Brain microvascular endothelial cell (primary cell): ENCODE measurements around the gene CACNA1E.

ENCODE experiments used
- DNase-seq: peaks from one replicate; pipeline ENCODE4 v3.0.0-alpha.2; 2020
- H3K27ac ChIP-seq: fragments of 250-450 bp; sonication (Bioruptor Pico); 2 replicates; pipeline ENCODE4 v1.5.1; 2020; ENCODE audit warnings: mild to moderate bottlenecking, moderate library complexity
- H3K27me3 ChIP-seq: fragments of 250-450 bp; sonication (Bioruptor Pico); replicated peaks from 2 replicates; pipeline ENCODE4 v1.5.1; 2020; ENCODE audit warnings: mild to moderate bottlenecking
- H3K36me3 ChIP-seq: fragments of 250-450 bp; sonication (Bioruptor Pico); replicated peaks from 2 replicates; pipeline ENCODE4 v1.5.1; 2020; ENCODE audit warnings: mild to moderate bottlenecking
- H3K4me3 ChIP-seq: 2 replicates; pipeline ENCODE4 v1.5.1; 2011; ENCODE audit warnings: low read depth, mild to moderate bottlenecking, control low read depth, low read length, moderate library complexity
- in situ Hi-C: cut with HindIII; loops from 2 replicates; pipeline ENCODE4 v1.10.0; 2017; ENCODE audit warnings: low sequenced_read_pairs, low pct_ligation_motif_present
- TF ChIP-seq, protein P1 (sequence below): IDR thresholded peaks from 2 replicates; pipeline ENCODE4 v1.5.1; 2011; ENCODE audit warnings: low read depth, mild to moderate bottlenecking, moderate library complexity, low read length, control low read depth, inconsistent platforms; ENCODE audit errors: missing control alignments

The CACNA1E gene

GRCh38 chr1:181630398-181630797, 147.1 kb downstream of the CACNA1E start:
- Histone ChIP-seq H3K27me3 (no peaks in the 10 kb centered on the region), H3K4me3 (no peak overlapping the region), H3K27ac (no peak overlapping the region), H3K36me3 (no peaks in the 10 kb centered on the region)
- TF ChIP-seq, protein P1, sequence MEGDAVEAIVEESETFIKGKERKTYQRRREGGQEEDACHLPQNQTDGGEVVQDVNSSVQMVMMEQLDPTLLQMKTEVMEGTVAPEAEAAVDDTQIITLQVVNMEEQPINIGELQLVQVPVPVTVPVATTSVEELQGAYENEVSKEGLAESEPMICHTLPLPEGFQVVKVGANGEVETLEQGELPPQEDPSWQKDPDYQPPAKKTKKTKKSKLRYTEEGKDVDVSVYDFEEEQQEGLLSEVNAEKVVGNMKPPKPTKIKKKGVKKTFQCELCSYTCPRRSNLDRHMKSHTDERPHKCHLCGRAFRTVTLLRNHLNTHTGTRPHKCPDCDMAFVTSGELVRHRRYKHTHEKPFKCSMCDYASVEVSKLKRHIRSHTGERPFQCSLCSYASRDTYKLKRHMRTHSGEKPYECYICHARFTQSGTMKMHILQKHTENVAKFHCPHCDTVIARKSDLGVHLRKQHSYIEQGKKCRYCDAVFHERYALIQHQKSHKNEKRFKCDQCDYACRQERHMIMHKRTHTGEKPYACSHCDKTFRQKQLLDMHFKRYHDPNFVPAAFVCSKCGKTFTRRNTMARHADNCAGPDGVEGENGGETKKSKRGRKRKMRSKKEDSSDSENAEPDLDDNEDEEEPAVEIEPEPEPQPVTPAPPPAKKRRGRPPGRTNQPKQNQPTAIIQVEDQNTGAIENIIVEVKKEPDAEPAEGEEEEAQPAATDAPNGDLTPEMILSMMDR: no peak
- in situ Hi-C loops: no loop called here
- DNase-seq: no peak

DNA sequence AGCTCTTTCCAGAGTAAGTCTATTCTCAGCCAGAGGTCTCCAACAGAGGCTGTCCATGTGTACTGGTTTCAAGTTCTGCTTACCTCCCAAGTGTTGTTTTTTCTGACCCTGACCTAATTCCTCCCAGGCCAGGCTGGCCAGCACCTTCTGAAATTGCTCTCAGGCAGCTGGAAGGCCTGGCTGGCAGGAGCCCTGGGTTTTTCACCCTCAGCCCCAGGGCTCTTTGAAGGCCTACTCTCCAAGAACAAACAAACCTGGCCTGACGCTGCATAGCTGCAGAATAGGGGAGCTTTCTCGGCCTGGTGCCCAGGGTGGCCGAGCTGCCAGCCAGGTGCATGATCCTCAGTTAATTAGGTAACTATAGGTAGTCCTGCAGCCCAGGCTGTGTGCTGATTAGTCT, 147.5 kb downstream of the CACNA1E start:
- in situ Hi-C loops: no loop called here
- Histone ChIP-seq H3K36me3 (no peaks in the 10 kb centered on the region), H3K27me3 (no peaks in the 10 kb centered on the region), H3K27ac (no peak overlapping the region), H3K4me3 (no peak overlapping the region)
- TF ChIP-seq, protein P1: no peak
- DNase-seq: no peak

DNA sequence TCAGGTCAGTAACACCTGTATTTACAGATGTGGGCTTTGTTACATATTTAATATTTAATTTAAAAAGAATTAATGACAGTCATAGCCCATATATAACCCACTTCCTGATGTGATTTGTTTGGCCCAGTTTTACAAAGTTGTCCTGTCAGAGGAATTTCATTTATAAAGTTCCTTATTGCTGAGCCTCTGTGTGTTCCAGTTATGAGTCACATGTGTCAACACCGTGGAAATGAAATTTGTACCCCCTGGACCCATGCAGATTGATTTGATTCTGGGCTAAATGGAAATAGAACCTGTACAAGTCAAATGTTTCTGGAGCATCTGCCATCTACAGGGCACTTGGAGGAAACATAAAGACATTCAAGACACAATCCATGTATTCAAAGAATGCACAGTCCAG, 149.2 kb downstream of the CACNA1E start:
- in situ Hi-C loops: no loop called here
- Histone ChIP-seq H3K27me3 (no peaks in the 10 kb centered on the region), H3K4me3 (no peak overlapping the region), H3K27ac (no peak overlapping the region), H3K36me3 (no peaks in the 10 kb centered on the region)
- no peak for DNase-seq
- TF ChIP-seq, protein P1: no peak

GRCh38 chr1:181632960-181633359, 149.6 kb downstream of the CACNA1E start:
- Histone ChIP-seq H3K27me3 (no peaks in the 10 kb centered on the region), H3K36me3 (no peaks in the 10 kb centered on the region), H3K4me3 (no peak overlapping the region), H3K27ac (no peak overlapping the region)
- TF ChIP-seq, protein P1: no peak
- DNase-seq: no peak
- in situ Hi-C loops: no loop called here

DNA sequence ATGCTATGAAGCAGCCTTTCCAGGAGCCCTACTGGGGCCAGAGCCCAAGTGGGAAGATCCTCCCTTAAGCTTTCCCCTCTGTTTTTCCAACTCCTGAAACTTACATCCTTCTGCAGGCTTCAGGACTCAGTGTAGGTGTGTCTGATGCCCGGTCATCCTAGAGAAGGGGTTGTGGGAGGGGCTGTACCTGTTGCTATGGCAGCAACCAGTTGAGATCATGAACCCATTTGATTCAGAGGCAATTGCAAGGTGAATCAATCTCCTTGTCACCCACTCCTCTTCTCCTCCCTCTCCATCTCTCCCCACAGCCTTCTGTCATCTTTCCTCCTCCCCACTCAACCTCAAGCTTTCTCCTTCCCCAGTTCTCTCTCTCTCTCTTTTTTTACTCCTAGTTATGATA, 151.8 kb downstream of the CACNA1E start:
- Histone ChIP-seq H3K36me3 (no peaks in the 10 kb centered on the region), H3K27me3 (no peaks in the 10 kb centered on the region), H3K4me3 (no peak overlapping the region), H3K27ac (no peak overlapping the region)
- TF ChIP-seq, protein P1: no peak
- in situ Hi-C loops: no loop called here
- DNase-seq: no peak

GRCh38 chr1:181637998-181638397, 154.7 kb downstream of the CACNA1E start:
- no peaks in the 10 kb centered on the region for H3K36me3 ChIP-seq
- in situ Hi-C loops: no loop called here
- TF ChIP-seq, protein P1: no peak
- H3K27ac ChIP-seq: no peak overlapping the region
- no peaks in the 10 kb centered on the region for H3K27me3 ChIP-seq
- H3K4me3 ChIP-seq: no peak overlapping the region
- DNase-seq: no peak
